GM19463 (cell line): ENCODE measurements around the gene SRMS.

ENCODE experiments used
- ATAC-seq: cut with Tn5 transposase; IDR thresholded peaks from one replicate; pipeline ENCODE4 v1.9.1; 2021; ENCODE audit warnings: mild to moderate bottlenecking, moderate library complexity; ENCODE audit not compliant: unreplicated experiment

Gene SRMS

DNA sequence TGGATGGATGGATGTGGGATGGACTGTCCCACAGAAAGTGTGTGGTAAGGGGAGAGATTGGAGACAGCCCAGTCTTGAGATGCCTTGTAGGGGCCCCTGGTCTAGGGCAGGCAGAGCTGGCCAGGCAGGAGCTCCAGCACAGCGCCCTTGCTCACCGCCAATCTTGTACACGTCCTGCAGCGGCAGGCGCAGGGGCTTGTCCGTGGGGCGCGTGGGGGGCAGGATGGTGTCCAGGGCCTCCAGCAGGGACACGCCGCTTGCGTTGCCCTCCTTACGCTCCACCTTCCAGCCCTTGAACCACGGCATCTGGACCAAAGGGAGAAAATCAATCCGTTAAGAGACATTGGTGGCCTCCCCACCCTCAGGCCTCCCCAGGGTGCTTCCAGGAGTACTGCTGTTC, 54.6 kb downstream of the SRMS start:
- no peak for ATAC-seq

DNA sequence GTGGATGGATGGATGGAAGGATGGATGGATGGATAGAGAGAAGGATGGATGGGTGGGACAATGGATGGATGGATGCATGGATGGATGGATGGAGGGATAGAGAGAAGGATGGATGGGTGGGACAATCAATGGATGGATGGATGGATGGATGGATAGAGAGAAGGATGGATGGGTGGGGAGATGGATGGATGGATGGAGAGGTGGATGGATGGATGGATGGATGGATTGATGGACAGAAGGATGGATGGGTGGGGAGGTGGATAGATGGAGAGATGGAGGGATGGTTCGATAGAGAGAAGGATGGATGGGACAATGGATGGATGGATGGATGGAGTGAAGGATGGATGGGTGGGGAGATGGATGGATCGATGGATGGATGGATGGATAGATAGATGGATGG, 55.0 kb downstream of the SRMS start:
- ATAC-seq, result no peak

- no peak for ATAC-seq
These were observed 55.8 kb downstream of the SRMS start for GRCh38 chr20:63491635-63492230.

GRCh38 chr20:63491078-63491477, 56.5 kb downstream of the SRMS start:
- ATAC-seq, result no peak
